Measurements from ENCODE around the gene PLXNC1. TPM values are rescaled to one million over a fixed set of nuclear protein-coding genes. Genes with fewer than 3 reads are reported as not detected.

Gene PLXNC1
- total RNA-seq, 1 experiment from 2014 or later = 1.6 TPM

DNA sequence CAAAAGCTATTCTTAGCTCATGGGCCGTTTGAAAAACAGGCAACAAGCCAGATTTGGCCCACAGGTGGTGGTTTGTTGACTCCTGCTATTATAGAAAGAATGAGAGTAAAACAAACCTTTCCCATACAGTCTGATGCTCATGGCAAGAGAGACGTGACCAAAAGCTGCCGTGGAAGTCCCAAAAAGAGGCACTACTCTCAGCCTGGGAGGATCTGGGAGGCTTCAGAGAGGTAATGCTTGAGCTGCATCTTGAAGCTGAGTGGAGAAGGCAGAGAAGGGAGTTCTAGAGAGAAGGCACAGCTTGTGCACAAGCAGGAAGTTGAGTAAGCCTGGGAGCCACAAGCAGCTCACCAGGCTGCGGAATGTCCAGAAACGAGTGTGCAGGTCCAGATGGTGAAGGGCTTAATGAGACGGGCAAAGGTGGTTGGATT is 9.6 kb downstream of the PLXNC1 start:
- no peak for DNase-seq (ENCODE audit: low spot score)

GRCh38 chr12:94158666-94159065 is 10.3 kb downstream of the PLXNC1 start:
- DNase-seq (ENCODE audit: low spot score) = no peak

- no peak for DNase-seq (ENCODE audit: low spot score)
These were observed 13.7 kb downstream of the PLXNC1 start for GRCh38 chr12:94162108-94162507.

DNA sequence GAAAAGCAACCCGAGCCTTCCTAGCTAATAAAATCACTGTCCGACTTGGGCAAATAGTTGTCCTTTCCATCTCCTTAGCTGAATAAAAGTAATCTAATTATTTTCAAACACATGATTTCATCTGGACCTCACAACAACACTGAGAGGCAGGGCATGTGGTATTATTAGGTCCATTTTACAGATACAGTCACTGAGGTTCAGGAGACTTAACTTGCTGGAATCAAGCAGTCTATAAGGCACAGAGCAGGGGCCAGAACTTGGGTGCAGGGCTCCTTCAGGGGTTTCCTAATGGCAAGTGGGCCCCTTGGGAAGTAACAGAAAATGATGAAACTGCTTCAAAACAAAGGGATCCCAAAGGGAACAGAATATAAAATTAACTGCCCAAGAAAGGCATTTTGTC is 15.5 kb downstream of the PLXNC1 start:
- no peak for DNase-seq (ENCODE audit: low spot score)

- no peak for DNase-seq (ENCODE audit: low spot score)
These were observed 16.8 kb downstream of the PLXNC1 start for GRCh38 chr12:94165138-94165537.

- no peak for DNase-seq (ENCODE audit: low spot score)
These were observed 17.4 kb downstream of the PLXNC1 start for GRCh38 chr12:94165670-94166364.

- DNase-seq (ENCODE audit: low spot score) = no peak
These were observed 18.8 kb downstream of the PLXNC1 start for GRCh38 chr12:94167071-94167755.

DNA sequence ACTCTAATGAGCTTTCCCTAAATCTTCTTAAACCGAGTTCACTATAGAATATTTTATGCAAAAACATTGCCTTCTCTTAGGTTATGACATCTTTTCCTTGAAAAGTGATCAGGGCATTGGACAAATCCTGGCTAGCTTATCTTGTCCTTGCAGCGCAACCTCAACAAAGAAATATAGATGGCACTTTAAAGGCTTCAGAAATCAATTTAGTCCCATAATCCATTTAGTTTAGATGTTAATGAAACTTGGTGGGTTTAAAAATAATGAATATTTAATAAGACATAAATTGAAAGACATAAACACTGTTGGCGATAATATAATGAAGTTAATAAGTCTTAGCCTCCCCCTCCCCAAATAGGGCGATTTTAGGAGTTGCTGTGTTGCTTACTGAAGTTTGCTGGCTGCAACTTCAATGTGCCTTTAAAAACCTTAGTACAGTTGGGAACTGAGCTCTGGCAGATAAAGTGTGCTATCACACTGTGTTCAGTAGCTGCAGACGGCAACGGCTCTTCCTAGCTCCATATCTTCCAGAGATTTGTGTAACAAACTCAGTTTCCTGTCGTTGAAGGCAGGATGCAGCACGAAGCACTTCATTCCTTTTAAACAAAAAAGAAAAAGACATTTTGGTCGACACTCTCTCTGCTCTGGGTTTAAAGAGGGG is 19.5 kb downstream of the PLXNC1 start:
- DNase-seq (ENCODE audit: low spot score) = no peak

DNA sequence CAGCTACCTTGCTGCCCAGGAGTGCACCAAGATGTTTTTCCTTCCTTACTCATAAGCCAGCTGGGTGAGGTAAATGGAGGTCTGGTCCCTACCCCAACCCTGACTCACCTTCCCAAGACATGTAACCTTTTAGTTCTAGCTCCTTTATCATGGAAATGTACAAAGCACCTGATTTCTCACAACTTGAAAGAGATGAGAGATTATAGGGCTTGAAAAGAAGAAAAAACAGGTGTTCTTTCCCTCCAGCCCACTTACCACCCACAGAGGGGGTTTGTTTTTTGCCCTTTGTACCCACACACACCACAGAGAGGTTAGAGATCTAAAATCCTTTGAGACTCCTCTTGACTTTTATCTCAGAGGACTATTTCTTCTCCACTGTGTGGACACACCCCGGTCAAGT is 21.1 kb downstream of the PLXNC1 start:
- no peak for DNase-seq (ENCODE audit: low spot score)

GRCh38 chr12:94169966-94170689 is 21.8 kb downstream of the PLXNC1 start:
- DNase-seq (ENCODE audit: low spot score) = no peak

DNA sequence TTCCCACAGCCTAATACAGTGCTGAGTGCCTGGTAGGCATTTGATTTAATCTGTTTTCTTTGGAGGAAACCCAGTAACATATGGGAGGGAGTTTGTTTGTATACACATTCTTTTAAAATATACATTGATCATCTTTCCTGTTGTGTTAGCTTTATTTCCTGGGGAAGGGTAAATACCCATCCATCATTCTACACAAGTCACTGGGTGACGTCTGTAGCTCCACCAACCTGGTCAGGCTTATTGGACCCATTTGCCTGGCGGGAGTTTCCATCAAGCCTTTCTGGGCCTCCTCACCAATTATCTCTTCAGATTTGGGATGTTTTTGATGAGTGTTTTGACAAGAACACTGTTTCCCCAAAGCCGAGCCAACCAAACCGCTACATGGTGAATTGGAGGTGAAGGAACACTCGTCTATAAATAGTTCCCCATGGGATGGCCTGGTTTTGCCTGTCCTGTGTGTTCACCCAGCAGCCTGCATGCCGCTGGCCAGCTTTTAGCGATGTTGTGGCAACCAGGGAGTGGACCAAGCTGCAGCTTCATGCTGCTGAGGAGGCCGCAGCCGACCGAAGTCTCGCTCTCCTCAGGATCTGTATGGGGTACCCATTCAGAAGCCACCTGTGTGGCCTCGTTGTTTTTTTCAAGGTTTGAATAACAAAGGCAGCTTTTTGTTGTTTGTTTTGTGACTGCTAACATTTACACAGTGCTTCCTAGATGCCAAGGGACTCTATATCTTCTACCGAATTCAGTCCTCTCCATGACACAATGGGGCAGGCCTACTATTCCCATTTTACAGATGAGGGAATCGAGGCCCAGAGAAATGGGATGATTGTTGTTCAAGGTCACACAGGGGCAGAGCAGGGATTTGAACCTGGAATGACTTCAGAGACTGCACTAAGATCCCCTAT is 22.6 kb downstream of the PLXNC1 start:
- no peak for DNase-seq (ENCODE audit: low spot score)

DNA sequence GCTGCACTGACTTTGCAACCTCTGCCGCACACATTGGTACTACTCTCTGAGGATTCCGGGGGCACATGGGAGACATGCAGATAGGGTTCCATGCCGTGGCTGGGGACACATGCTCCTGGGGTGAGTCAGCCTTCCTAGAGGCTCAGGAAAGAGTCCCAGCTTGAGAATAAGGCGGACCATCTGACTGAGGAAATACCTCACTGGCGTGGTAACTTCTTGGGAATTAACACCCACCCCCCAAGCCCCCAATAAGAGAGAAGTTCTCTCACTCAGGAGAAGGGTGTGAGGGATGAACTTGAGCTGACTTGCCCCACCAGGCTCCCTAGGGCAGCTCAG is 23.2 kb downstream of the PLXNC1 start:
- peak; percentile 33 for DNase-seq (ENCODE audit: low spot score)

DNA sequence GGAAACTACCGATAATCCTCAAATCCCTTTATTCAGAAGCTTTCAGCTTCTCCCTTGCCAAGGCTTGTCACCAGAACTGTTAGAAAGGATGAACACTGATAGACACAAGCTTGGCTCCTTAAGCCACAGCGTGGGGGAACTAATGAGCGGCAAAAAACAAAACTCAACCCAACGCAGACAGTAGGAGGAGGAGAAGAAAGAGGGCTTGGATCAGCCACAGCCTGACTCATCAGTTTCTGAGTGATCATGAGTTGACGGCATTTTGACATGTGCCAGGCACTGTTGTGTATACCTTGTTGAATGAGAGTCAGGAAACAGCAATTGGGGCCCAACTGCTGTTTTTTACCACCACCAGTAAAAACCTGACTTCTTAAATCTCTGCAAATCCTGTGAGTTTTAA is 23.7 kb downstream of the PLXNC1 start:
- DNase-seq (ENCODE audit: low spot score) = no peak

GRCh38 chr12:94172973-94173372 is 24.6 kb downstream of the PLXNC1 start:
- peak; percentile 90 for DNase-seq (ENCODE audit: low spot score)

DNA sequence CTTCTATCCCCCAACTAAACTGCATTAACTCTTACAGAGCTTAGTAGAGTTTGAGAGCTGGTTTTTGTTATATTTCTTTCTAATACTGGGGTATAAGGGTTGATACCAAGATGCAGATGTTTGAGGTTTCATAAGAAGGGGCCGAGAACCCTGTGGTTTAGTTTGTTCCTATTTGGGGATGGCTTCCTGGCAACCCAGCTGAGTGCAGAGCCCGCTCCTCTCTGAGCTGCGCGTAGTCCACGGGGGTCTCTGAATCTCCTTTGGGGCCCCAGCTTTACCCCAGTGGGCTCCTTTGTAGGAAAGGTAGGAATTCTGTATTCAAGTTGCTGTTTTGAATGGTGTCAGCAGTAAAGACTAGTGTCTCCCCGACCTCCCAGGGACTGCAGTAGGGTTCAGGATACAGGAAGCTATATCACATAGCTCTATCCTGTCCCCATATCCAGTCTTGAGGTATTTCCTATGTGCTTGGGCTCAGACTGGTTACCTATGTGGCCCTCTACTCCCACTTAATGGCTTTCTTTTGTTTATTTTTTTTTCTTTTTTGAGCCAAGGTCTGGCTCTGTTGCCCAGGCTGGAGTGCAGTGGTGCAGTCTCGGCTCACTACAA is 25.4 kb downstream of the PLXNC1 start:
- DNase-seq (ENCODE audit: low spot score) = no peak

- no peak for DNase-seq (ENCODE audit: low spot score)
These were observed 26.2 kb downstream of the PLXNC1 start for GRCh38 chr12:94174576-94174975.

DNA sequence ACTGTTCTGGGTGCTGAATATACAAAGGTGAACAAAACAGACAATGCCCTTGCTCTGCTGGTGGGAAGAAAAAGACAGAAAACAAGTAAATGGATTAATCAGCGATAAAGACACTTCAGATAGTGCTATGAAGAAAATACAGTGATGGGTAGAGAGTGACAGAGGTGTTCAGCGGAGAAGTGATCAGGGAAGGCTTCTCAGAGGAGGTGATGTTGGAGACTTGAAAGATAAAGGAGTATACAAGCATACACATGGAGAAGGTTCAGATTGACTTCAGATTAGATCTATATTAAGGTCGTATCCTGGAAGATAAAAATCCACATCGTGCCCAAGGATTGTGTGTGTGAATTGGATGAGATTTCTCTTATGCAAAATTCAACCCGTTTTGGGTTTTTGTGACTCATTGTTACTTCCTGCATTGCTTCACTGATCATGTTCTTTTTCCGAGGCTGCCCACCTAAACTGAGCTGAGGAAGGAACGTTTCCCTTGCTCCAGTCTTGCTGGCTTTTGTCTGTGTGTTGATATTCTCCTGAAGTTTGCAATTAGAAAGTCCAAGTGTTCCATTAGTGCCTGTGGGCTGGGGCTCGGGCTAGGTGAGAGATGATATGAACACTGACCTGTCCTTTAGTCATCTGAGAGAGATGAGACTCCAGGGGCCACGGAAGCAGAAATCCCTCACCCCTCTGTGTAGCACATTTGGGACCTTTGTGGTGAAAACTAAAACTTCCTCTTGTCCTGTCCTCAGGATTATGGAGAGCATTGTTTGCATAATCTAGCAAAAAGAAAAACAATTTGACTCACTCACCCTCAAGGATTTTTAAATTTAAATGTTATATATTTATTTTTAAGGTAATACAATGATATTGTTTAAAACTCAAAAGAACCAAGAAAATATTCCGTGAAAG is 27.6 kb downstream of the PLXNC1 start:
- DNase-seq (ENCODE audit: low spot score) = no peak

DNA sequence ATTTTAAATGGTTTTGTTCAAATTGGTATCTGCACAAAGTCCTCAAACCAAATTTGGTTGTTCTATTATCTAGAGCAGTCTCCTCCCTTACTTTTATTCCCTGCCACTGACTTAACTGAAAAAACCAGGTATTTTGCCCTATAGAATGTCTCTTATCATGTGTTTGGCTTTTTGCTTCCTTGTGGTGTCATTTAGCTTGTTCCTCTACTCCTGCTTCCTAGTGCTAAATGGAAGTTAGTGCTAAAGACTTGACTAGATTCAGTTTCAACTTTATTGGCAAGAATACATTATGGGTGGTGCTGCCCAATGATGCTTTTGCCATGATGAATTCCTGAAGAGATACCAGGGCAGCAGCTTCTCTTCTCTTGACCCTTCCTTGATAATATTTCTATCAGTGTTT is 29.7 kb downstream of the PLXNC1 start:
- DNase-seq (ENCODE audit: low spot score) = no peak

DNA sequence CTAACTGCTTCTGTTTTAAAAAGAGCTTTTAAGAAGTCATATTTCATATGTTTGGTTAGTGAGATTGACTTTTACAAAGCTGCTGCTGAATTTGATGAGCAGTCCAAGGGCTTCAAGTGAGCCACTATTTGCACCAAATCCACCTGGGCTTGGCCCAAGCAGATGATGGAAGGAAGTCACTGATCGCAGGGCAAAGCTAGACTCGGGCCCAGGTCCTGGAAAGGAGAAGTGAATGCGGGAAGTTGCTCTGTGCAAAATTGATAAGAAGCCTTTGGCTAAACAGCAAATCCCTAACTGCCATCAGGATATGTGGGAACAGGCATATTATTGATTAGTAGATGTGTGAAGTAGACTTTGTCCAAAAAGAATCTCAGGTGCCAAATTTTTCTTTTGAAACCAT is 30.5 kb downstream of the PLXNC1 start:
- DNase-seq (ENCODE audit: low spot score) = no peak

- DNase-seq (ENCODE audit: low spot score) = no peak
These were observed 31.3 kb downstream of the PLXNC1 start for GRCh38 chr12:94179723-94180122.
